GM12892 (cell line): ENCODE results near the gene SMPD3.

ENCODE experiments used
- POLR2A ChIP-seq: IDR thresholded peaks from 2 replicates; pipeline ENCODE4 v1.6.1; 2011; ENCODE audit warnings: low read depth, low read length, control low read depth
- POLR2AphosphoS5 ChIP-seq: IDR thresholded peaks from 2 replicates; pipeline ENCODE4 v1.6.1; 2011; ENCODE audit warnings: low read depth, low read length, control low read depth
- TAF1 ChIP-seq: IDR thresholded peaks from 2 replicates; pipeline ENCODE4 v1.6.1; 2011; ENCODE audit warnings: low read depth, mild to moderate bottlenecking, control low read depth, low read length, borderline replicate concordance

DNA sequence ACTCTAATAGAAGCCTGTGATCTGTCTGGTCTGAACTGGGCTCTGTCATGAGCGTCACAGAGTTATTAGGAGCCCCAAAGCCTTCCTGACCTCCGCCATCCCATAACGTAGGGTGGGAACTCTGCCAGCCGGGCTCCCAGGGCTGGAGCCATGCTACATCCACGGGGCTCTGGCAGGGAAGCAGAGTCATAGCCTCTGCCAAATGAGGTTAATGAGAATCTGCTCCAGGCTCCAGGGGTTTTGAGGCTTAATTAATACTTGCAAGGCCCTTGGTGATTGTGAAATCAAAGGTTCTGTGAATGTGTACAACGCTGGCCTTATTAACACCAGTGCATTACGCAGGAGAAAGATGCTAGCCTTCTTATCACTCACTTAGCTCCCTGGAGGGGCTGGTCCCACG lies 48.4 kb upstream of the SMPD3 start:
- no peak for TF ChIP-seq POLR2A
- TF ChIP-seq POLR2AphosphoS5: no peak
- no peak for TF ChIP-seq TAF1
